Peyer's patch (tissue), 4 donors: ENCODE data around the gene ATP5ME. TPM values are rescaled to one million over a fixed set of nuclear protein-coding genes. Genes with fewer than 3 reads are reported as not detected.

ENCODE experiments used
- DNase-seq, 3 donors: peaks; one replicate each; pipeline ENCODE4 v3.0.0-alpha.2; 2017 to 2019
- H3K27ac ChIP-seq, 4 donors: fragments of 200-600 bp; sonication (generic); one replicate each; pipeline ENCODE4 v1.5.1; 2016 to 2019
- H3K27me3 ChIP-seq, 2 donors: fragments of 200-600 bp; sonication (generic); one replicate each; pipeline ENCODE4 v1.5.1; 2019
- H3K36me3 ChIP-seq, 3 donors: fragments of 200-600 bp; sonication (generic); one replicate each; pipeline ENCODE4 v1.5.1; 2016 to 2019
- H3K4me1 ChIP-seq, 4 donors: fragments of 200-600 bp; sonication (generic); one replicate each; pipeline ENCODE4 v1.5.1; 2016 to 2019
- H3K4me3 ChIP-seq, 4 donors: fragments of 200-600 bp; sonication (generic); 1 replicate in 3 of 4; 2 replicates in 1 of 4; pipeline ENCODE4 v1.5.1; 2016 to 2019; ENCODE audit warnings: mild to moderate bottlenecking in 1 of 4
- H3K9me3 ChIP-seq, 4 donors: fragments of 200-600 bp; sonication (generic); one replicate each; pipeline ENCODE4 v1.5.1; 2016 to 2019; ENCODE audit warnings: mild to moderate bottlenecking in 1 of 4
- CTCF ChIP-seq, 6 experiments: fragments of 450-650 bp in 4 of 6; fragments of 200-600 bp in 2 of 6; sonication (generic) in 1 of 6; IDR thresholded peaks; one replicate each; pipeline ENCODE4 v1.5.1; 2017 to 2019; ENCODE audit warnings: antibody characterized with exemption in 6 of 6, mild to moderate bottlenecking in 3 of 6, moderate library complexity in 1 of 6
- POLR2A ChIP-seq, 2 donors: fragments of 450-650 bp; IDR thresholded peaks; one replicate each; pipeline ENCODE4 v1.5.1; 2017; ENCODE audit warnings: antibody characterized with exemption in 2 of 2, mild to moderate bottlenecking in 2 of 2, moderate library complexity in 2 of 2
- total RNA-seq, 4 donors: library from RNA; depleted of rRNA; stranded (reverse); fragments of >200 nt; gene quantifications; one replicate each; pipeline ENCODE4 v1.1.0, GENCODE V29; 2016

Gene ATP5ME
- total RNA-seq, 4 donors from 2014 or later: 102 to 259 (median 184) TPM

GRCh38 chr4:687048-687970, 13.2 kb upstream of the ATP5ME start:
- peak; percentile 54 to 94 (median 92) for DNase-seq
- H3K27me3 ChIP-seq: no peaks in the 10 kb centered on the region
- TF ChIP-seq POLR2A (IDR thresholded peaks at IDR 0.05): peak; percentile 25 to 33
- no peak for TF ChIP-seq CTCF (IDR thresholded peaks at IDR 0.05)
- H3K36me3 ChIP-seq: no peaks in the 10 kb centered on the region
- H3K4me3 ChIP-seq: peak overlapping the region in 2 of 4 donors; percentile 55 to 62
- peak overlapping the region; percentile 46 to 85 (median 70) for H3K27ac ChIP-seq
- no peaks in the 10 kb centered on the region for H3K9me3 ChIP-seq
- H3K4me1 ChIP-seq: peaks cover 0 to 49% (median 14%) of the 10 kb centered on the region in 4 donors

GRCh38 chr4:686413-687040, 12.5 kb upstream of the ATP5ME start:
- Histone ChIP-seq H3K27ac (peak overlapping the region in 3 of 4 donors; percentile 58 to 85 (median 82)), H3K27me3 (no peaks in the 10 kb centered on the region), H3K36me3 (no peaks in the 10 kb centered on the region), H3K4me3 (no peak overlapping the region), H3K9me3 (no peaks in the 10 kb centered on the region), H3K4me1 (peaks cover 4 to 55% (median 17%) of the 10 kb centered on the region in 4 donors)
- no peak for TF ChIP-seq POLR2A (IDR thresholded peaks at IDR 0.05)
- TF ChIP-seq CTCF (IDR thresholded peaks at IDR 0.05): no peak
- DNase-seq: no peak

- H3K4me3 ChIP-seq: no peak overlapping the region
- TF ChIP-seq CTCF (IDR thresholded peaks at IDR 0.05) (no peak), POLR2A (IDR thresholded peaks at IDR 0.05) (no peak)
- no peaks in the 10 kb centered on the region for H3K9me3 ChIP-seq
- H3K27me3 ChIP-seq: no peaks in the 10 kb centered on the region
- H3K4me1 ChIP-seq: peaks cover 6 to 61% (median 17%) of the 10 kb centered on the region in 4 donors
- H3K36me3 ChIP-seq: no peaks in the 10 kb centered on the region
- DNase-seq: no peak
- no peak overlapping the region for H3K27ac ChIP-seq
These were observed 11.8 kb upstream of the ATP5ME start for GRCh38 chr4:685679-686412.

GRCh38 chr4:684623-685327, 10.7 kb upstream of the ATP5ME start:
- Histone ChIP-seq H3K4me3 (no peak overlapping the region), H3K27ac (no peak overlapping the region), H3K4me1 (peaks cover 13 to 66% (median 16%) of the 10 kb centered on the region in 4 donors), H3K27me3 (no peaks in the 10 kb centered on the region), H3K36me3 (no peaks in the 10 kb centered on the region), H3K9me3 (no peaks in the 10 kb centered on the region)
- DNase-seq: peak in 1 of 3 donors; percentile 46
- TF ChIP-seq CTCF (IDR thresholded peaks at IDR 0.05) (no peak), POLR2A (IDR thresholded peaks at IDR 0.05) (no peak)
